WTC11 (cell line): ENCODE results near the gene FBN3. TPM values are rescaled to one million over a fixed set of nuclear protein-coding genes. Genes with fewer than 3 reads are reported as not detected.
A peak's percentile ranks its signal among the peaks of the same experiment; 100 is the strongest.

ENCODE experiments used
- ATAC-seq: fragments of 200-7000 bp; cut with Tn5 transposase; 2 replicates; pipeline ENCODE4 v1.10.0; 2021; ENCODE audit warnings: mild to moderate bottlenecking, moderate library complexity
- CTCF ChIA-PET: fragments of 300-600 bp; sonication (Branson Sonifier 250); formaldehyde crosslinking; loops from one replicate; lab custom pipeline; 2021; ENCODE audit warnings: antibody characterized with exemption; lab: Charles Lee
- POLR2A ChIA-PET: fragments of 350-600 bp; sonication (Branson Sonifier 250); formaldehyde crosslinking; loops from one replicate; lab custom pipeline; 2021; ENCODE audit warnings: antibody characterized with exemption; lab: Charles Lee
- DNase-seq: peaks from one replicate; pipeline ENCODE4 v3.0.0; 2021; ENCODE audit warnings: low spot score
- H3K27ac Mint-ChIP-seq: 2 replicates; pipeline ENCODE4 v1.8.0; 2021; ENCODE audit warnings: mixed read lengths
- H3K27me3 Mint-ChIP-seq: 2 replicates; pipeline ENCODE4 v1.8.0; 2021; ENCODE audit warnings: low read depth, mild to moderate bottlenecking, moderate library complexity, mixed read lengths
- H3K36me3 Mint-ChIP-seq: 2 replicates; pipeline ENCODE4 v1.8.0; 2021; ENCODE audit warnings: mixed read lengths
- H3K4me1 Mint-ChIP-seq: 2 replicates; pipeline ENCODE4 v1.8.0; 2022; ENCODE audit warnings: mixed read lengths
- H3K4me3 Mint-ChIP-seq: 2 replicates; pipeline ENCODE4 v1.8.0; 2021; ENCODE audit warnings: mild to moderate bottlenecking, moderate library complexity, mixed read lengths
- H3K9me3 Mint-ChIP-seq: 2 replicates; pipeline ENCODE4 v1.8.0; 2021; ENCODE audit warnings: mixed read lengths
- GRHL2 ChIP-seq: fragments of 250-450 bp; sonication (Bioruptor Pico); IDR thresholded peaks from 2 replicates; pipeline ENCODE4 v1.8.0; 2022; ENCODE audit warnings: mild to moderate bottlenecking, moderate library complexity; ENCODE audit not compliant: insufficient replicate concordance, severe bottlenecking
- HMGA2 ChIP-seq: fragments of 250-450 bp; sonication (Bioruptor Pico); IDR thresholded peaks from 2 replicates; pipeline ENCODE4 v1.4.0; 2021; ENCODE audit warnings: mild to moderate bottlenecking, moderate library complexity
- MYBL2 ChIP-seq: sonication (generic); formaldehyde crosslinking; IDR thresholded peaks from 2 replicates; pipeline ENCODE4 v1.8.1; 2023; ENCODE audit warnings: mild to moderate bottlenecking, moderate library complexity, missing genetic modification reagents
- NFATC4 ChIP-seq: fragments of 250-450 bp; sonication (Bioruptor Pico); IDR thresholded peaks from 2 replicates; pipeline ENCODE4 v1.9.0; 2021; ENCODE audit warnings: mild to moderate bottlenecking
- NFYB ChIP-seq: sonication (generic); formaldehyde crosslinking; conservative IDR thresholded peaks from 2 replicates; pipeline ENCODE4 v1.8.0; 2022; ENCODE audit warnings: low read depth, missing genetic modification reagents
- NR1H2 ChIP-seq: sonication (generic); formaldehyde crosslinking; IDR thresholded peaks from 2 replicates; pipeline ENCODE4 v1.9.0; 2021; ENCODE audit warnings: mild to moderate bottlenecking, moderate library complexity, missing genetic modification reagents
- PRDM15 ChIP-seq: sonication (generic); formaldehyde crosslinking; IDR thresholded peaks from 2 replicates; pipeline ENCODE4 v1.8.0; 2022; ENCODE audit warnings: missing genetic modification reagents
- RORB ChIP-seq: fragments of 250-450 bp; sonication (Bioruptor Pico); IDR thresholded peaks from 2 replicates; pipeline ENCODE4 v1.9.0; 2021; ENCODE audit warnings: mild to moderate bottlenecking
- SMAD4 ChIP-seq: sonication (generic); formaldehyde crosslinking; IDR thresholded peaks from 2 replicates; pipeline ENCODE4 v1.8.0; 2022; ENCODE audit warnings: mild to moderate bottlenecking, missing genetic modification reagents
- TCF7 ChIP-seq: sonication (generic); formaldehyde crosslinking; IDR thresholded peaks from 2 replicates; pipeline ENCODE4 v1.8.0; 2022; ENCODE audit warnings: mild to moderate bottlenecking, low read depth, missing genetic modification reagents, moderate library complexity
- TP53 ChIP-seq: sonication (generic); formaldehyde crosslinking; IDR thresholded peaks from 2 replicates; pipeline ENCODE4 v1.8.1; 2023; ENCODE audit warnings: mild to moderate bottlenecking, missing genetic modification reagents
- total RNA-seq: library from RNA; stranded (reverse); gene quantifications from 3 replicates; pipeline ENCODE4 v1.2.3, GENCODE V29; 2021
- TF ChIP-seq, protein P1 (sequence below): fragments of 250-450 bp; sonication (Bioruptor Pico); IDR thresholded peaks from 2 replicates; pipeline ENCODE4 v1.9.0; 2021; ENCODE audit warnings: mild to moderate bottlenecking, borderline replicate concordance
- TF ChIP-seq, protein P2 (sequence below): sonication (generic); formaldehyde crosslinking; IDR thresholded peaks from 2 replicates; pipeline ENCODE4 v1.8.0; 2023; ENCODE audit warnings: mild to moderate bottlenecking, missing genetic modification reagents
- TF ChIP-seq, protein P3 (sequence below): sonication (generic); formaldehyde crosslinking; conservative IDR thresholded peaks from 2 replicates; pipeline ENCODE4 v1.8.1; 2023; ENCODE audit warnings: mild to moderate bottlenecking, low read depth, missing genetic modification reagents, moderate library complexity

The FBN3 gene
- total RNA-seq, 1 experiment from 2014 or later, result 54.8 TPM

GRCh38 chr19:8132858-8133458 is 16.4 kb downstream of the FBN3 start:
- H3K4me1 Mint-ChIP-seq, result no peaks in the 10 kb centered on the region

GRCh38 chr19:8131517-8131916 is 17.9 kb downstream of the FBN3 start:
- no peak overlapping the region for H3K4me3 Mint-ChIP-seq
- ATAC-seq, result no peak
- H3K27ac Mint-ChIP-seq, result no peak overlapping the region
- H3K36me3 Mint-ChIP-seq, result peaks cover 34% of the 10 kb centered on the region
- TF ChIP-seq HMGA2 (CRISPR knock-in tag) (no peak), PRDM15 (CRISPR knock-in tag) (peak; percentile 61; the same call in 1 of the 2 replicates), NFATC4 (CRISPR knock-in tag) (no peak)
- TF ChIP-seq, all 79 proteins: peak for 1
- no peaks in the 10 kb centered on the region for H3K4me1 Mint-ChIP-seq
- ChIA-PET POLR2A (no interaction called here), CTCF (interaction anchor here (1.0 kb wide), 1 partner anchor 11 kb away, joined by 3 read pairs; no protein-coding TSS in a partner anchor)
- DNase-seq, result no peak
- no peaks in the 10 kb centered on the region for H3K9me3 Mint-ChIP-seq
- H3K27me3 Mint-ChIP-seq, result no peaks in the 10 kb centered on the region

More at GRCh38 chr19:8132858-8133458, 16.4 kb downstream of the FBN3 start:
- H3K4me3 Mint-ChIP-seq, result no peak overlapping the region
- no peak for DNase-seq
- H3K27ac Mint-ChIP-seq, result no peak overlapping the region
- peaks cover 35% of the 10 kb centered on the region for H3K36me3 Mint-ChIP-seq
- POLR2A ChIA-PET, result no interaction called here
- no peak for ATAC-seq
- no peaks in the 10 kb centered on the region for H3K27me3 Mint-ChIP-seq
- CTCF ChIA-PET, result no interaction called here
- H3K9me3 Mint-ChIP-seq, result no peaks in the 10 kb centered on the region
- TF ChIP-seq RORB (CRISPR knock-in tag), result no peak
- TF ChIP-seq SMAD4 (CRISPR knock-in tag), result no peak
- no peak for TF ChIP-seq TCF7 (CRISPR knock-in tag)
- no peak for TF ChIP-seq TP53 (CRISPR knock-in tag)
- no peak for TF ChIP-seq MYBL2 (CRISPR knock-in tag)
- TF ChIP-seq, protein P1, sequence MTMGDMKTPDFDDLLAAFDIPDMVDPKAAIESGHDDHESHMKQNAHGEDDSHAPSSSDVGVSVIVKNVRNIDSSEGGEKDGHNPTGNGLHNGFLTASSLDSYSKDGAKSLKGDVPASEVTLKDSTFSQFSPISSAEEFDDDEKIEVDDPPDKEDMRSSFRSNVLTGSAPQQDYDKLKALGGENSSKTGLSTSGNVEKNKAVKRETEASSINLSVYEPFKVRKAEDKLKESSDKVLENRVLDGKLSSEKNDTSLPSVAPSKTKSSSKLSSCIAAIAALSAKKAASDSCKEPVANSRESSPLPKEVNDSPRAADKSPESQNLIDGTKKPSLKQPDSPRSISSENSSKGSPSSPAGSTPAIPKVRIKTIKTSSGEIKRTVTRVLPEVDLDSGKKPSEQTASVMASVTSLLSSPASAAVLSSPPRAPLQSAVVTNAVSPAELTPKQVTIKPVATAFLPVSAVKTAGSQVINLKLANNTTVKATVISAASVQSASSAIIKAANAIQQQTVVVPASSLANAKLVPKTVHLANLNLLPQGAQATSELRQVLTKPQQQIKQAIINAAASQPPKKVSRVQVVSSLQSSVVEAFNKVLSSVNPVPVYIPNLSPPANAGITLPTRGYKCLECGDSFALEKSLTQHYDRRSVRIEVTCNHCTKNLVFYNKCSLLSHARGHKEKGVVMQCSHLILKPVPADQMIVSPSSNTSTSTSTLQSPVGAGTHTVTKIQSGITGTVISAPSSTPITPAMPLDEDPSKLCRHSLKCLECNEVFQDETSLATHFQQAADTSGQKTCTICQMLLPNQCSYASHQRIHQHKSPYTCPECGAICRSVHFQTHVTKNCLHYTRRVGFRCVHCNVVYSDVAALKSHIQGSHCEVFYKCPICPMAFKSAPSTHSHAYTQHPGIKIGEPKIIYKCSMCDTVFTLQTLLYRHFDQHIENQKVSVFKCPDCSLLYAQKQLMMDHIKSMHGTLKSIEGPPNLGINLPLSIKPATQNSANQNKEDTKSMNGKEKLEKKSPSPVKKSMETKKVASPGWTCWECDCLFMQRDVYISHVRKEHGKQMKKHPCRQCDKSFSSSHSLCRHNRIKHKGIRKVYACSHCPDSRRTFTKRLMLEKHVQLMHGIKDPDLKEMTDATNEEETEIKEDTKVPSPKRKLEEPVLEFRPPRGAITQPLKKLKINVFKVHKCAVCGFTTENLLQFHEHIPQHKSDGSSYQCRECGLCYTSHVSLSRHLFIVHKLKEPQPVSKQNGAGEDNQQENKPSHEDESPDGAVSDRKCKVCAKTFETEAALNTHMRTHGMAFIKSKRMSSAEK (CRISPR knock-in tag), result no peak
- TF ChIP-seq, protein P2, sequence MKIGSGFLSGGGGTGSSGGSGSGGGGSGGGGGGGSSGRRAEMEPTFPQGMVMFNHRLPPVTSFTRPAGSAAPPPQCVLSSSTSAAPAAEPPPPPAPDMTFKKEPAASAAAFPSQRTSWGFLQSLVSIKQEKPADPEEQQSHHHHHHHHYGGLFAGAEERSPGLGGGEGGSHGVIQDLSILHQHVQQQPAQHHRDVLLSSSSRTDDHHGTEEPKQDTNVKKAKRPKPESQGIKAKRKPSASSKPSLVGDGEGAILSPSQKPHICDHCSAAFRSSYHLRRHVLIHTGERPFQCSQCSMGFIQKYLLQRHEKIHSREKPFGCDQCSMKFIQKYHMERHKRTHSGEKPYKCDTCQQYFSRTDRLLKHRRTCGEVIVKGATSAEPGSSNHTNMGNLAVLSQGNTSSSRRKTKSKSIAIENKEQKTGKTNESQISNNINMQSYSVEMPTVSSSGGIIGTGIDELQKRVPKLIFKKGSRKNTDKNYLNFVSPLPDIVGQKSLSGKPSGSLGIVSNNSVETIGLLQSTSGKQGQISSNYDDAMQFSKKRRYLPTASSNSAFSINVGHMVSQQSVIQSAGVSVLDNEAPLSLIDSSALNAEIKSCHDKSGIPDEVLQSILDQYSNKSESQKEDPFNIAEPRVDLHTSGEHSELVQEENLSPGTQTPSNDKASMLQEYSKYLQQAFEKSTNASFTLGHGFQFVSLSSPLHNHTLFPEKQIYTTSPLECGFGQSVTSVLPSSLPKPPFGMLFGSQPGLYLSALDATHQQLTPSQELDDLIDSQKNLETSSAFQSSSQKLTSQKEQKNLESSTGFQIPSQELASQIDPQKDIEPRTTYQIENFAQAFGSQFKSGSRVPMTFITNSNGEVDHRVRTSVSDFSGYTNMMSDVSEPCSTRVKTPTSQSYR (CRISPR knock-in tag), result no peak
- TF ChIP-seq GRHL2, result no peak
- no peak for TF ChIP-seq NR1H2
- TF ChIP-seq, protein P3, sequence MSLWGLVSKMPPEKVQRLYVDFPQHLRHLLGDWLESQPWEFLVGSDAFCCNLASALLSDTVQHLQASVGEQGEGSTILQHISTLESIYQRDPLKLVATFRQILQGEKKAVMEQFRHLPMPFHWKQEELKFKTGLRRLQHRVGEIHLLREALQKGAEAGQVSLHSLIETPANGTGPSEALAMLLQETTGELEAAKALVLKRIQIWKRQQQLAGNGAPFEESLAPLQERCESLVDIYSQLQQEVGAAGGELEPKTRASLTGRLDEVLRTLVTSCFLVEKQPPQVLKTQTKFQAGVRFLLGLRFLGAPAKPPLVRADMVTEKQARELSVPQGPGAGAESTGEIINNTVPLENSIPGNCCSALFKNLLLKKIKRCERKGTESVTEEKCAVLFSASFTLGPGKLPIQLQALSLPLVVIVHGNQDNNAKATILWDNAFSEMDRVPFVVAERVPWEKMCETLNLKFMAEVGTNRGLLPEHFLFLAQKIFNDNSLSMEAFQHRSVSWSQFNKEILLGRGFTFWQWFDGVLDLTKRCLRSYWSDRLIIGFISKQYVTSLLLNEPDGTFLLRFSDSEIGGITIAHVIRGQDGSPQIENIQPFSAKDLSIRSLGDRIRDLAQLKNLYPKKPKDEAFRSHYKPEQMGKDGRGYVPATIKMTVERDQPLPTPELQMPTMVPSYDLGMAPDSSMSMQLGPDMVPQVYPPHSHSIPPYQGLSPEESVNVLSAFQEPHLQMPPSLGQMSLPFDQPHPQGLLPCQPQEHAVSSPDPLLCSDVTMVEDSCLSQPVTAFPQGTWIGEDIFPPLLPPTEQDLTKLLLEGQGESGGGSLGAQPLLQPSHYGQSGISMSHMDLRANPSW (CRISPR knock-in tag), result no peak
- TF ChIP-seq NFYB, result no peak
